DND-41 (cell line): ENCODE measurements around the gene PRODH.
"Not testable (repeated sequence)": the region's sequence is repeated elsewhere in the genome, so short reads cannot be mapped to it uniquely, and the experiment has no call there.

ENCODE experiments used
- ATAC-seq: fragments of 200-7000 bp; cut with Tn5 transposase; 3 replicates; pipeline ENCODE4 v1.9.1; 2021; ENCODE audit warnings: low read depth; ENCODE audit not compliant: insufficient read depth
- DNase-seq: peaks from one replicate; pipeline ENCODE4 v3.0.0-alpha.2; 2020
- H2AFZ ChIP-seq: 2 replicates; pipeline ENCODE4 v1.6.0; 2012; ENCODE audit warnings: low read depth, low read length
- H3K27ac ChIP-seq: 2 replicates; pipeline ENCODE4 v1.5.1; 2012; ENCODE audit warnings: low read length, inconsistent platforms
- H3K27me3 ChIP-seq: fragments of 200-600 bp; sonication (generic); 2 replicates; pipeline ENCODE4 v1.6.0; 2012; ENCODE audit warnings: low read length, mild to moderate bottlenecking, inconsistent platforms; ENCODE audit not compliant: insufficient read depth, poor library complexity
- H3K36me3 ChIP-seq: 2 replicates; pipeline ENCODE4 v1.5.1; 2012; ENCODE audit warnings: low read length, inconsistent platforms; ENCODE audit not compliant: insufficient read depth
- H3K4me1 ChIP-seq: 2 replicates; pipeline ENCODE4 v1.5.1; 2012; ENCODE audit warnings: mild to moderate bottlenecking, low read length; ENCODE audit not compliant: insufficient read depth
- H3K4me2 ChIP-seq: 2 replicates; pipeline ENCODE4 v1.6.0; 2012; ENCODE audit warnings: mild to moderate bottlenecking, moderate library complexity, low read length, inconsistent platforms; ENCODE audit not compliant: insufficient read depth
- H3K4me3 ChIP-seq, 2 experiments: fragments of 200-600 bp in 1 of 2; shearing (Covaris generic) in 1 of 2; 2 replicates each; pipeline ENCODE4 v1.5.1; 2012 to 2016; ENCODE audit warnings: inconsistent platforms in 2 of 2, low read length in 2 of 2, mild to moderate bottlenecking in 2 of 2, low read depth in 1 of 2, moderate library complexity in 1 of 2
- H3K79me2 ChIP-seq: 2 replicates; pipeline ENCODE4 v1.6.0; 2012; ENCODE audit warnings: low read length, inconsistent platforms; ENCODE audit not compliant: insufficient read depth
- H3K9ac ChIP-seq: 2 replicates; pipeline ENCODE4 v1.6.0; 2012; ENCODE audit warnings: low read depth, mild to moderate bottlenecking, inconsistent platforms, low read length, moderate library complexity
- H3K9me3 ChIP-seq: 2 replicates; pipeline ENCODE4 v1.5.1; 2012; ENCODE audit warnings: low read length, moderate library complexity, mild to moderate bottlenecking, inconsistent platforms; ENCODE audit not compliant: insufficient read depth, severe bottlenecking
- H4K20me1 ChIP-seq: 2 replicates; pipeline ENCODE4 v1.6.0; 2012; ENCODE audit warnings: low read length; ENCODE audit not compliant: insufficient read depth
- CTCF ChIP-seq: IDR thresholded peaks from 2 replicates; pipeline ENCODE4 v1.5.1; 2012; ENCODE audit warnings: borderline replicate concordance, low read length, moderate library complexity, mild to moderate bottlenecking; ENCODE audit not compliant: poor library complexity, severe bottlenecking; ENCODE audit errors: extremely low read depth
- EZH2 ChIP-seq: IDR thresholded peaks from 3 replicates; pipeline ENCODE4 v1.6.1; 2012; ENCODE audit warnings: borderline replicate concordance, low read depth, mild to moderate bottlenecking, moderate library complexity, low read length, inconsistent platforms; ENCODE audit not compliant: severe bottlenecking

The PRODH gene

GRCh38 chr22:18971321-18971751, 35.2 kb upstream of the PRODH start:
- H3K27ac ChIP-seq, result no peak overlapping the region
- H3K9me3 ChIP-seq, result no peaks in the 10 kb centered on the region
- TF ChIP-seq EZH2, result no peak
- no peak for TF ChIP-seq CTCF
- H3K4me3 ChIP-seq, result no peak overlapping the region
- no peaks in the 10 kb centered on the region for H3K4me1 ChIP-seq
- H3K27me3 ChIP-seq, result no peaks in the 10 kb centered on the region
- no peaks in the 10 kb centered on the region for H3K79me2 ChIP-seq
- ATAC-seq, result no peak
- H3K36me3 ChIP-seq, result no peaks in the 10 kb centered on the region
- H2AFZ ChIP-seq, result no peak overlapping the region
- no peak overlapping the region for H3K9ac ChIP-seq
- H3K4me2 ChIP-seq, result no peak overlapping the region
- no peak for DNase-seq
- H4K20me1 ChIP-seq, result peaks cover 10% of the 10 kb centered on the region

GRCh38 chr22:18970948-18971315, 34.8 kb upstream of the PRODH start:
- Histone ChIP-seq H3K4me2 (no peak overlapping the region), H3K27me3 (no peaks in the 10 kb centered on the region), H3K79me2 (no peaks in the 10 kb centered on the region), H3K4me1 (no peaks in the 10 kb centered on the region), H3K9ac (no peak overlapping the region), H4K20me1 (peaks cover 14% of the 10 kb centered on the region), H3K27ac (no peak overlapping the region), H2AFZ (no peak overlapping the region), H3K9me3 (no peaks in the 10 kb centered on the region), H3K4me3 (no peak overlapping the region), H3K36me3 (no peaks in the 10 kb centered on the region)
- DNase-seq (no peak), ATAC-seq (no peak)
- no peak for TF ChIP-seq CTCF
- no peak for TF ChIP-seq EZH2

GRCh38 chr22:18970176-18970947, 34.3 kb upstream of the PRODH start:
- Histone ChIP-seq H3K4me3 (no peak overlapping the region), H3K79me2 (no peaks in the 10 kb centered on the region), H4K20me1 (peaks cover 16% of the 10 kb centered on the region), H2AFZ (no peak overlapping the region), H3K27me3 (no peaks in the 10 kb centered on the region), H3K4me1 (no peaks in the 10 kb centered on the region), H3K9ac (no peak overlapping the region), H3K36me3 (no peaks in the 10 kb centered on the region), H3K4me2 (no peak overlapping the region), H3K27ac (no peak overlapping the region), H3K9me3 (no peaks in the 10 kb centered on the region)
- TF ChIP-seq CTCF, result no peak
- no peak for TF ChIP-seq EZH2
- ATAC-seq (no peak), DNase-seq (no peak)

- not testable (repeated sequence) for H3K4me2 ChIP-seq, H3K79me2 ChIP-seq, H3K4me3 ChIP-seq, H3K27me3 ChIP-seq, H3K27ac ChIP-seq, ATAC-seq, H3K9me3 ChIP-seq, H3K4me1 ChIP-seq, DNase-seq, H3K36me3 ChIP-seq, H3K9ac ChIP-seq, H2AFZ ChIP-seq
- peaks cover 16% of the 10 kb centered on the region for H4K20me1 ChIP-seq
Observed at GRCh38 chr22:18969158-18969942, 33.3 kb upstream of the PRODH start.
